Astrocyte of the cerebellum (primary cell): ENCODE measurements around the gene NELFB.

ENCODE experiments used
- DNase-seq: peaks from one replicate; pipeline ENCODE4 v3.0.0-alpha.2; 2011; ENCODE audit warnings: low read depth
- H3K4me3 ChIP-seq: 2 replicates; pipeline ENCODE4 v1.5.1; 2011; ENCODE audit warnings: mild to moderate bottlenecking, low read depth, low read length, moderate library complexity
- in situ Hi-C: cut with HindIII; loops from 2 replicates; pipeline ENCODE4 v1.10.0; 2017; ENCODE audit warnings: low sequenced_read_pairs
- TF ChIP-seq, protein P1 (sequence below): IDR thresholded peaks from 2 replicates; pipeline ENCODE4 v1.5.1; 2012; ENCODE audit warnings: low read length, low read depth, moderate library complexity, mild to moderate bottlenecking; ENCODE audit errors: missing control alignments

NELFB gene

DNA sequence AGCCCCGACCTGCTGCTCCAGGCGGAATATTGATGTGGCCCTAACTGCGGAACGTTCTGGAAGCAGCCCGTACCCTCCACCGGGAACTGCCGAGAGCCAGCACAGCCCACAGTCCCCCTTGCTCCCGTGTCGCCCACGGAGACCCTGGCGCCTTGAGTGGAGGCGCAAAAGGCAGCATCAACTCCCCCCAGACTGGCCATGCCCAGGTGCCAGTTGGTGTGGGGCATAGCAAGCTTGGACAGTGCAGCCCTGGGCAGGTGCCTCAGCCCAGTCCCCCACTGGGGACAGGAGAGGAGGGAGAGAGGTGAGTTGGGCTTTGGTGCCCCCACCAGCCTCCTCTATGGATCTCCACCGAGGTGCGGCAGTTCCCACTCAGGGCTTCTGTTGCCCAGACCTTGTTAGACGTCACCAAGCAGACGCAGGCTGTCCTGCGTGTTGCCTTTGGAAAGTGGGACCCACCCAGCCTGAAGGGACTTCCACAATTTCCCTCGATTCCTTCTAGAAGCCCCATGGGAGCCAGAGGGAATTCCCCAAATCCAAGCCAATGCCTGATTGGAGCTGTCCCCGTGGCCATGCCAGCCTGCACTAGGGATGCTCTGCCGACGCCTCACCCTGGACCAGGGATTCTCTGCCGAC lies 66.7 kb downstream of the NELFB start:
- TF ChIP-seq, protein P1, sequence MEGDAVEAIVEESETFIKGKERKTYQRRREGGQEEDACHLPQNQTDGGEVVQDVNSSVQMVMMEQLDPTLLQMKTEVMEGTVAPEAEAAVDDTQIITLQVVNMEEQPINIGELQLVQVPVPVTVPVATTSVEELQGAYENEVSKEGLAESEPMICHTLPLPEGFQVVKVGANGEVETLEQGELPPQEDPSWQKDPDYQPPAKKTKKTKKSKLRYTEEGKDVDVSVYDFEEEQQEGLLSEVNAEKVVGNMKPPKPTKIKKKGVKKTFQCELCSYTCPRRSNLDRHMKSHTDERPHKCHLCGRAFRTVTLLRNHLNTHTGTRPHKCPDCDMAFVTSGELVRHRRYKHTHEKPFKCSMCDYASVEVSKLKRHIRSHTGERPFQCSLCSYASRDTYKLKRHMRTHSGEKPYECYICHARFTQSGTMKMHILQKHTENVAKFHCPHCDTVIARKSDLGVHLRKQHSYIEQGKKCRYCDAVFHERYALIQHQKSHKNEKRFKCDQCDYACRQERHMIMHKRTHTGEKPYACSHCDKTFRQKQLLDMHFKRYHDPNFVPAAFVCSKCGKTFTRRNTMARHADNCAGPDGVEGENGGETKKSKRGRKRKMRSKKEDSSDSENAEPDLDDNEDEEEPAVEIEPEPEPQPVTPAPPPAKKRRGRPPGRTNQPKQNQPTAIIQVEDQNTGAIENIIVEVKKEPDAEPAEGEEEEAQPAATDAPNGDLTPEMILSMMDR: no peak
- in situ Hi-C loops: no loop called here
- no peak for DNase-seq

More for the DNA sequence above, 66.7 kb downstream of the NELFB start:
- H3K4me3 ChIP-seq: no peak overlapping the region
